ENCODE results near the gene TNS1. TPM values are rescaled to one million over a fixed set of nuclear protein-coding genes. Genes with fewer than 3 reads are reported as not detected.

The TNS1 gene
- total RNA-seq, 1 experiment from 2014 or later = 3.4 TPM

DNA sequence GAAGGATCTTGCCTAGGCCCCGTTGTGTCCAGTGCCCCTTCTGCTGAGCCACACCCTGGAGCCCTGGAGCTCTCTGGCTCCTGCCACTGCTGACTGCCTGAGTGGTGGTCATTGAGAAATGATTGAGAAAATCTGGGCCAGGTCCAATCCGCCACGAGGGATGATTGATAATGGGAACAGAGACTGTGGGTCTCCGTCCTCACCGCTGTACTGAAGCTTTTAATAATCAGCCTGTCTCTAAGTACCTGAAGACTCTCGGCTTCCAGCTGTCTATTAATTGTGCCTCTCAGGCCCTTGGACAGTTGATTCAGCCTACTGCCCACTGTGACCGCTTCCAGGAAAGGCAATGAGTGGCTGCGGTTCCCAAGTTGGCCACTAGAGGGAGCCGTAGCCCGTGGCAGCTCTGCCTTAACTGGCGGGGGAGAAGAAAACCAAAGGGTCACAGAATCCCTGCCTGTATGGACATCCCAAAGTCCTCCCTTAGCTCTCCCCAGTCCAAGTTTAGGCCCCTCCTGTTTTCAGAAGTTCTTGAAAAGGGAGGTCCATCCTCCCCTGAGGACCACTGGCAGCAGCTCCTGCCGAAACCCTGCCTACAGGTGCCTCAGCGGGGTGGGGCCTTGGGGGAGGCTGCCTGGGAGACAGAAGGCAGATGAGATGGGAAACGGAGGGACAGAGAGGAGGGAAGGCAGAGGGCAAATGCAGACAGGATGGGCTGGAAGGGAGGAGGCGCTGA lies 213.6 kb downstream of the TNS1 start:
- H3K79me2 ChIP-seq (ENCODE audit: insufficient read depth, low read length) = no peaks in the 10 kb centered on the region
- H2AFZ ChIP-seq (ENCODE audit: low read length) = peak overlapping the region; percentile 2
- peaks cover 9 to 13% of the 10 kb centered on the region in 2 experiments for H3K9me3 Mint-ChIP-seq
- no peak overlapping the region for H3K14ac ChIP-seq (ENCODE audit: insufficient read depth, low read length)
- peak overlapping the region; percentile 26 for H3K4me2 ChIP-seq (ENCODE audit: insufficient read depth, insufficient read length, low read length)
- no peak overlapping the region for H3K18ac ChIP-seq (ENCODE audit: insufficient read length, low read depth, low read length)
- no peak overlapping the region for H4K5ac ChIP-seq (ENCODE audit: insufficient read length, low read depth, low read length)
- H2BK15ac ChIP-seq (ENCODE audit: low read depth, low read length) = no peak overlapping the region
- no peak overlapping the region for H2BK5ac ChIP-seq (ENCODE audit: insufficient read length, low read length)
- no peak overlapping the region for H4K8ac ChIP-seq (replicated peaks; ENCODE audit: insufficient read length, low read depth, low read length)
- H3K27ac ChIP-seq (ENCODE audit: insufficient read length, low read depth, low read length) = no peak overlapping the region
- H2BK12ac ChIP-seq (ENCODE audit: insufficient read length, low read depth, low read length) = no peak overlapping the region
- H3K9ac ChIP-seq (ENCODE audit: extremely low read depth, insufficient read length, low read length) = no peak overlapping the region
- H2BK20ac ChIP-seq (ENCODE audit: low read depth, low read length, poor library complexity, severe bottlenecking) = no peak overlapping the region
- peaks cover 9 to 17% of the 10 kb centered on the region in 2 experiments; a peak in 3 of 4 replicates for H3K4me1 Mint-ChIP-seq
- no peaks in the 10 kb centered on the region for H3K4me1 ChIP-seq (ENCODE audit: insufficient read depth, low read length)
- H3K9me3 ChIP-seq (ENCODE audit: control insufficient read depth, low read depth, low read length) = no peaks in the 10 kb centered on the region
- no peak overlapping the region for H3K4ac ChIP-seq (ENCODE audit: low read depth, low read length)
- H3K23ac ChIP-seq (ENCODE audit: insufficient read length, low read depth, low read length) = no peak overlapping the region
- no peaks in the 10 kb centered on the region for H3K79me1 ChIP-seq (ENCODE audit: insufficient read depth, low read depth, low read length, poor library complexity, severe bottlenecking)
- H4K20me1 ChIP-seq (ENCODE audit: control insufficient read depth, insufficient read depth, insufficient read length) = no peaks in the 10 kb centered on the region
- no peak overlapping the region for H2BK120ac ChIP-seq (ENCODE audit: low read depth, low read length, poor library complexity, severe bottlenecking)
- H3K56ac ChIP-seq (ENCODE audit: insufficient read length, low read depth, low read length) = no peak overlapping the region
- H4K91ac ChIP-seq (ENCODE audit: insufficient read length, low read depth, low read length) = no peak overlapping the region
- peak overlapping the region in 1 of 2 experiments; percentile 10; a peak in 2 of 5 replicates for H3K4me3 Mint-ChIP-seq
- peaks cover 0 to 8% (median 0%) of the 10 kb centered on the region in 3 experiments; a peak in 3 of 7 replicates for H3K36me3 Mint-ChIP-seq (ENCODE audit: insufficient read depth in 1 of 3, low read depth in 3 of 3)
- WGBS (ENCODE audit: extremely low coverage, insufficient read length, low lambda C conversion rate) = no CpG with 5 or more reads among the region's 15 CpGs
- no peaks in the 10 kb centered on the region; the same call in 1 of the 2 replicates for H3K27me3 ChIP-seq (ENCODE audit: insufficient read depth, low read length)
- H2AK5ac ChIP-seq (ENCODE audit: insufficient read length, low read length) = no peak overlapping the region
- H3T11ph ChIP-seq (ENCODE audit: low read length) = no peak overlapping the region
- TF ChIP-seq, protein P1, sequence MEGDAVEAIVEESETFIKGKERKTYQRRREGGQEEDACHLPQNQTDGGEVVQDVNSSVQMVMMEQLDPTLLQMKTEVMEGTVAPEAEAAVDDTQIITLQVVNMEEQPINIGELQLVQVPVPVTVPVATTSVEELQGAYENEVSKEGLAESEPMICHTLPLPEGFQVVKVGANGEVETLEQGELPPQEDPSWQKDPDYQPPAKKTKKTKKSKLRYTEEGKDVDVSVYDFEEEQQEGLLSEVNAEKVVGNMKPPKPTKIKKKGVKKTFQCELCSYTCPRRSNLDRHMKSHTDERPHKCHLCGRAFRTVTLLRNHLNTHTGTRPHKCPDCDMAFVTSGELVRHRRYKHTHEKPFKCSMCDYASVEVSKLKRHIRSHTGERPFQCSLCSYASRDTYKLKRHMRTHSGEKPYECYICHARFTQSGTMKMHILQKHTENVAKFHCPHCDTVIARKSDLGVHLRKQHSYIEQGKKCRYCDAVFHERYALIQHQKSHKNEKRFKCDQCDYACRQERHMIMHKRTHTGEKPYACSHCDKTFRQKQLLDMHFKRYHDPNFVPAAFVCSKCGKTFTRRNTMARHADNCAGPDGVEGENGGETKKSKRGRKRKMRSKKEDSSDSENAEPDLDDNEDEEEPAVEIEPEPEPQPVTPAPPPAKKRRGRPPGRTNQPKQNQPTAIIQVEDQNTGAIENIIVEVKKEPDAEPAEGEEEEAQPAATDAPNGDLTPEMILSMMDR (conservative IDR thresholded peaks at IDR 0.05) = peak; percentile 100
- H3K27ac Mint-ChIP-seq = no peak overlapping the region; a peak in 1 of 7 replicates
- peak; percentile 83 for DNase-seq
- H3K27me3 Mint-ChIP-seq (ENCODE audit: low read depth) = peaks cover 30% of the 10 kb centered on the region
- no peaks in the 10 kb centered on the region for H3K23me2 ChIP-seq (ENCODE audit: insufficient read length, low read depth, low read length, poor library complexity, severe bottlenecking)
